22Rv1 (cell line): ENCODE measurements around the gene NFIA.

ENCODE experiments used
- CTCF ChIP-seq: fragments of 450-650 bp; IDR thresholded peaks from 2 replicates; pipeline ENCODE4 v1.5.1; 2017; ENCODE audit warnings: mild to moderate bottlenecking
- ZFX ChIP-seq: fragments of 450-650 bp; IDR thresholded peaks from 2 replicates; pipeline ENCODE4 v1.6.1; 2017; ENCODE audit warnings: antibody characterized with exemption, borderline replicate concordance

GRCh38 chr1:61083807-61084440, 1.6 kb downstream of the NFIA start:
- TF ChIP-seq CTCF (no peak), ZFX (no peak)
